ENCODE measurements around the gene CBARP. TPM values are rescaled to one million over a fixed set of nuclear protein-coding genes. Genes with fewer than 3 reads are reported as not detected.

CBARP gene
- total and polyA plus RNA-seq, 2 of the 13 experiments (the other 11 are each of a cell fraction or from before 2014, with no cell fraction given): 1.2 to 1.4 TPM

DNA sequence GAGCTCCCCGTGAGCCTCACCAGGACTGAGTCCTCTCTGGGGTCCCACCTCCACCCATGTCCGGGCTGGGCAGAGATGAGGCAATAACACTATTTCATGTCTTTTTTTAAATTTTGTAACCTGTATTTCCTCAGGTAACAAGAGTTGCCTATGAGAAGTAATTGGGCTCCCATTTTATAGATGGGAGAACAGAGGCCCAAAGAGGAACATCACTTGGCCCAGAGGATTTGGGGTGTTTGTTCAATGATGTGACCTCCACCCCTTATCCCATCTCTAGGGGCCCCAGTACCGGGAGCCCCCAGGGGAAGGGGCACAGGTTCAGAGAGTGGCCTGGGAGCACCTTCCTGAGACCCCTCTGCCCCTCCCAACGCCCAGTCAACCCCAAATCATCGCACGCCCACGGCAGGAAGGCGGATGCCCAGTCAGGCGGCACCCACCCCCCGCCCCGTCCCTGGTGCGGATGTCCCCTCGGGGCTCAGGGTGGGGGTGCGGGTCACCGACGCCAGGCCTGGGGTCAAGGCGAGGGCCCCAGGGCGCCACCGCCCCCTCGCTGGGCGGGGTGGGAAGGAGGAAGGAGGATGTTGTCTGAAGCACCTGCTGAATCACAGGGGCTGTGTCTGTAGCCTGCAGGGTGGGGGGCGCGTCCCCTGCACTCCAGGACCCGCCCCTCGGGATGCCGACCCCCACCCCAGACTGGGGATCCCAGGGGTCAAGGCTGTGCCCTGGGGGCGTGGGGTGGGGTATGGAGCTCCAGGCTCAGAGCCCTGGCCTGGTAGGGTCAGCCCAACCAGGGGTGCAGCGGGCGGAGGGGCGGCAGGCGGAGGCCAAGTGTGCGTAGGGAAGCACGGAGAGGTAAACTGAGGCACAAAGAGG lies 22.3 kb upstream of the CBARP start (continued):
- peak; percentile 76; the same call in 1 of the 2 replicates for TF ChIP-seq ZNF414 (CRISPR knock-in tag; IDR thresholded peaks at IDR 0.05)
- TF ChIP-seq AKAP8 (CRISPR knock-in tag; IDR thresholded peaks at IDR 0.05): no peak
- TF ChIP-seq, protein P1, sequence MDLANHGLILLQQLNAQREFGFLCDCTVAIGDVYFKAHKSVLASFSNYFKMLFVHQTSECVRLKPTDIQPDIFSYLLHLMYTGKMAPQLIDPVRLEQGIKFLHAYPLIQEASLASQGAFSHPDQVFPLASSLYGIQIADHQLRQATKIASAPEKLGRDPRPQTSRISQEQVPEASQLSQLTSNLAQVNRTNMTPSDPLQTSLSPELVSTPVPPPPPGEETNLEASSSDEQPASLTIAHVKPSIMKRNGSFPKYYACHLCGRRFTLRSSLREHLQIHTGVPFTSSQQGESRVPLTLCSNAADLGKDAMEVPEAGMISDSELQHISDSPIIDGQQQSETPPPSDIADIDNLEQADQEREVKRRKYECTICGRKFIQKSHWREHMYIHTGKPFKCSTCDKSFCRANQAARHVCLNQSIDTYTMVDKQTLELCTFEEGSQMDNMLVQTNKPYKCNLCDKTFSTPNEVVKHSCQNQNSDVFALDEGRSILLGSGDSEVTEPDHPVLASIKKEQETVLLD (CRISPR knock-in tag; IDR thresholded peaks at IDR 0.05; ENCODE audit: low read depth): peak; percentile 38; the same call in 1 of the 2 replicates
- peak; percentile 97 for TF ChIP-seq ZNF629 (CRISPR knock-in tag; conservative IDR thresholded peaks at IDR 0.05)

DNA sequence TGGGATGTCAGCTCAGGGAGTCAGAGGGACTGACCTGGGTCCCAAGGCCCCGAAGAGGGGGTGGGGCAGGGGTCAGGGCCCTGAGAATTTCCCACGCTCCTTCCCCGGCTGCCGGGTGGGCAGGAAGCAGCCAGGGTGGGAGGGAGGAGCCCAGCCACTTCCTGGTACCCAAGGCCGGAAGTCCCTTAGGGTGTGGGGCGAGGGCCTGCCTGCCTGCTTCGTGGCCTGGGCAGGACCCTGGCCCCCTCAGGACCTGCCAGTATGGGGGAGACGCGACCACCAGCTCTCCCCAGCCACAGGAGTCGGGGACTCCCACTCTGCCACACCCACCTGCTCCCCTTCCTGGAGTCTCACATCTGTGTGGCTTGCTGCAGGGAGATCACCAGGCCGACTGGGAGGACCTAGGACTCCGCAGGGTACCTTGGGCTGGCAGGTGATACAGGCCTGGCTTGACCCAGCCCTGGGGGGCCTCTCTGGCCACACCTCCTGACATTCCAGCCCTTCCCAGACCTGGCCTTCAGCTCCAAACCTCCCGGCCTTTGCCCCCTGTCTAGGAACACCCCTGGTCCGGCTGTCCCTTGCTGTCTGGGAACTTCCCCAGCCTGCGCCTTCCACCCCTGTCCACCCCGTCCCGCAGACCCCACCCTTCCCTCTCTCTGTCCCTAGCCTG lies 21.5 kb upstream of the CBARP start:
- BruUV-seq (replicated peaks): TSS peak; percentile 82
- intact Hi-C loops (cut with micrococcal nuclease; ENCODE audit: unreplicated experiment): no loop called here
- ChIA-PET POLR2A (interaction anchor here (0.7 to 13.7 kb wide), 7 partner anchors 4 to 144 kb away, joined by 3 to 668 read pairs (median 3); partner anchors contain the start of genes ATP5F1D, CIRBP, FAM174C and MIDN), CTCF (ENCODE audit: low intra/inter-chr PET ratio, low total read pairs) (no interaction called here)
- H3K9ac ChIP-seq (ENCODE audit: insufficient read depth, low read depth, low read length): peak overlapping the region; percentile 64
- peaks cover 87% of the 10 kb centered on the region for H3K4me1 ChIP-seq (ENCODE audit: insufficient read depth, low read length)
- WGBS (ENCODE audit: low lambda C conversion rate): 0% methylated on average over 5 of the region's 17 CpGs
- no peaks in the 10 kb centered on the region for H3K27me3 ChIP-seq (ENCODE audit: control insufficient read depth in 1 of 2, insufficient read depth in 2 of 2, low read length in 2 of 2)
- FAIRE-seq (peak; percentile 83), ATAC-seq (peak; percentile 63), DNase-seq (ENCODE audit: low spot score) (peak; percentile 86)
- no peak overlapping the region for H2AFZ ChIP-seq (ENCODE audit: low read length)
- peak overlapping the region; percentile 10 to 67 (median 38); a peak in 5 of 6 replicates for H3K4me3 ChIP-seq (replicated peaks in 1 of 3; ENCODE audit: insufficient read depth in 1 of 3, low read depth in 2 of 3, low read length in 3 of 3)
- in situ Hi-C loops (cut with HindIII; ENCODE audit: extremely low pct_ligation_motif_present, low pct_unique_long_range_greater_than_20kb): no loop called here
- H3K4me2 ChIP-seq (ENCODE audit: low read depth, low read length): peak overlapping the region; percentile 79
- peaks cover 14% of the 10 kb centered on the region for H3K79me2 ChIP-seq (ENCODE audit: insufficient read depth, low read length)
- H3K36me3 ChIP-seq (replicated peaks in 1 of 2; ENCODE audit: control insufficient read depth in 1 of 2, insufficient read depth in 2 of 2, low read length in 2 of 2): peaks cover 18 to 35% of the 10 kb centered on the region in 2 experiments
- peak overlapping the region; percentile 85 for H3K27ac ChIP-seq (ENCODE audit: extremely low read length, insufficient read depth, low read length)
- no peaks in the 10 kb centered on the region for H3K9me3 ChIP-seq (ENCODE audit: low read length)
- H4K20me1 ChIP-seq (ENCODE audit: insufficient read depth, low read length): peaks cover 45% of the 10 kb centered on the region; the same call in 1 of the 2 replicates
- TF ChIP-seq HMGXB3 (CRISPR knock-in tag; IDR thresholded peaks at IDR 0.05; ENCODE audit: borderline replicate concordance) (peak; percentile 70; the same call in 1 of the 2 replicates), ZFAT (CRISPR knock-in tag; conservative IDR thresholded peaks at IDR 0.05) (no peak), ARHGAP35 (CRISPR knock-in tag; IDR thresholded peaks at IDR 0.05; ENCODE audit: borderline replicate concordance) (peak; percentile 24; the same call in 1 of the 2 replicates), ZNF234 (CRISPR knock-in tag; conservative IDR thresholded peaks at IDR 0.05) (0 out of 2 replicates have a peak, but pooled peaks have one; percentile 22), PATZ1 (CRISPR knock-in tag; IDR thresholded peaks at IDR 0.05) (peak; percentile 98), ZNF747 (CRISPR knock-in tag; IDR thresholded peaks at IDR 0.05; ENCODE audit: borderline replicate concordance) (0 out of 2 replicates have a peak, but pooled peaks have one; percentile 64)
